ENCODE measurements around the gene TXNDC15.
"Not testable (repeated sequence)": the region's sequence is repeated elsewhere in the genome, so short reads cannot be mapped to it uniquely, and the experiment has no call there.

TXNDC15 gene

GRCh38 chr5:134873987-134874830, at the start of gene TXNDC15:
Gene TXNDC15 (plus strand): TSS chr5:134874371. CDS start chr5:134874428, 57 bp downstream.
- DNase-seq (ENCODE audit: low read depth), result peak; percentile 68

- no peak for DNase-seq (ENCODE audit: low read depth)
Observed at GRCh38 chr5:134824681-134825080, 49.5 kb upstream of the TXNDC15 start.

- no peak for DNase-seq (ENCODE audit: low read depth)
Observed at GRCh38 chr5:134825212-134825611, 49.0 kb upstream of the TXNDC15 start.

- no peak for DNase-seq (ENCODE audit: low read depth)
Observed at GRCh38 chr5:134833340-134834032, 40.7 kb upstream of the TXNDC15 start.

- DNase-seq (ENCODE audit: low read depth), result no peak
Observed at GRCh38 chr5:134835623-134836022, 38.5 kb upstream of the TXNDC15 start.

GRCh38 chr5:134837530-134838181, 36.5 kb upstream of the TXNDC15 start:
- DNase-seq (ENCODE audit: low read depth), result no peak

- not testable (repeated sequence) for DNase-seq (ENCODE audit: low read depth)
Observed at GRCh38 chr5:134838361-134838760, 35.8 kb upstream of the TXNDC15 start.

GRCh38 chr5:134840811-134841210, 33.4 kb upstream of the TXNDC15 start:
- no peak for DNase-seq (ENCODE audit: low read depth)

GRCh38 chr5:134844252-134844651, 29.9 kb upstream of the TXNDC15 start:
- no peak for DNase-seq (ENCODE audit: low read depth)

- DNase-seq (ENCODE audit: low read depth), result no peak
Observed at GRCh38 chr5:134845335-134845851, 28.8 kb upstream of the TXNDC15 start.

GRCh38 chr5:134845852-134846640, 28.1 kb upstream of the TXNDC15 start, which contains the start of gene C5orf24:
Gene C5orf24 (plus strand): TSS chr5:134845968. CDS start chr5:134854901, 8,933 bp downstream.
- peak; percentile 84 for DNase-seq (ENCODE audit: low read depth)

- no peak for DNase-seq (ENCODE audit: low read depth)
Observed at GRCh38 chr5:134846641-134846960, 27.6 kb upstream of the TXNDC15 start.

GRCh38 chr5:134849434-134849933, 24.7 kb upstream of the TXNDC15 start:
- DNase-seq (ENCODE audit: low read depth), result not testable (repeated sequence)

GRCh38 chr5:134851307-134851923, 22.8 kb upstream of the TXNDC15 start:
- no peak for DNase-seq (ENCODE audit: low read depth)

- not testable (repeated sequence) for DNase-seq (ENCODE audit: low read depth)
Observed at GRCh38 chr5:134856465-134856864, 17.7 kb upstream of the TXNDC15 start.

- DNase-seq (ENCODE audit: low read depth), result no peak
Observed at GRCh38 chr5:134857401-134857800, 16.8 kb upstream of the TXNDC15 start.

- no peak for DNase-seq (ENCODE audit: low read depth)
Observed at GRCh38 chr5:134864707-134865106, 9.5 kb upstream of the TXNDC15 start.

GRCh38 chr5:134873494-134873893, 677 bp upstream of the TXNDC15 start:
- no peak for DNase-seq (ENCODE audit: low read depth)

GRCh38 chr5:134874831-134875655, 872 bp downstream of the TXNDC15 start:
- no peak for DNase-seq (ENCODE audit: low read depth)

- DNase-seq (ENCODE audit: low read depth), result no peak
Observed at GRCh38 chr5:134877159-134877558, 3.0 kb downstream of the TXNDC15 start.
